Activated naive CD4-positive, alpha-beta T cell (primary cell): ENCODE data around the gene HJV.
"Not testable (repeated sequence)": the region's sequence is repeated elsewhere in the genome, so short reads cannot be mapped to it uniquely, and the experiment has no call there.

Experiments used
- DNase-seq, 4 experiments: peaks; one replicate each; lab custom pipeline; 2025; lab: John Stamatoyannopoulos, UW

The HJV gene

GRCh38 chr1:146021622-146022402 lies at the start of gene HJV:
TSS of gene HJV (minus strand) at chr1:146021735. CDS start at chr1:146020231, 1,504 bp downstream.
- DNase-seq = no peak

GRCh38 chr1:146059148-146059547 lies 37.6 kb upstream of the HJV start:
- DNase-seq = not testable (repeated sequence)

GRCh38 chr1:146051852-146052676 lies 30.5 kb upstream of the HJV start:
- peak; percentile 63 to 84 (median 68) for DNase-seq

- DNase-seq = peak in 1 of 4 experiments; percentile 45
Observed at GRCh38 chr1:146051452-146051851, 29.9 kb upstream of the HJV start.

GRCh38 chr1:146050652-146050963 lies 29.1 kb upstream of the HJV start:
- DNase-seq = not testable (repeated sequence)

- not testable (repeated sequence) for DNase-seq
Observed at GRCh38 chr1:146049866-146050651, 28.5 kb upstream of the HJV start.

- DNase-seq = no peak
Observed at GRCh38 chr1:146049436-146049835, 27.9 kb upstream of the HJV start.

GRCh38 chr1:146048514-146049115 lies 27.1 kb upstream of the HJV start:
- not testable (repeated sequence) for DNase-seq

- no peak for DNase-seq
Observed at GRCh38 chr1:146046664-146047063, 25.1 kb upstream of the HJV start.

- DNase-seq = no peak
Observed at GRCh38 chr1:146039844-146040194, 18.3 kb upstream of the HJV start.

- DNase-seq = peak; percentile 45 to 61 (median 58)
Observed at GRCh38 chr1:146036965-146037646, 15.6 kb upstream of the HJV start.

GRCh38 chr1:146036241-146036964 lies 14.9 kb upstream of the HJV start:
- DNase-seq = no peak

- DNase-seq = no peak
Observed at GRCh38 chr1:146035048-146035423, 13.5 kb upstream of the HJV start.

- no peak for DNase-seq
Observed at GRCh38 chr1:146032631-146033219, 11.2 kb upstream of the HJV start.

- DNase-seq = no peak
Observed at GRCh38 chr1:146031476-146031875, 9.9 kb upstream of the HJV start.

GRCh38 chr1:146029117-146029516 lies 7.6 kb upstream of the HJV start:
- no peak for DNase-seq

GRCh38 chr1:146026650-146027049 lies 5.1 kb upstream of the HJV start:
- not testable (repeated sequence) for DNase-seq

GRCh38 chr1:146025787-146026495 lies 4.4 kb upstream of the HJV start:
- not testable (repeated sequence) for DNase-seq

- DNase-seq = no peak
Observed at GRCh38 chr1:146022403-146023127, 1.0 kb upstream of the HJV start.
